Epithelial cell of esophagus (primary cell): ENCODE measurements around the gene SEC63.
"Not testable (repeated sequence)": the region's sequence is repeated elsewhere in the genome, so short reads cannot be mapped to it uniquely, and the experiment has no call there.

Source experiments
- DNase-seq: peaks from one replicate; pipeline ENCODE4 v3.0.0; 2010; ENCODE audit warnings: low read depth
- H3K4me3 ChIP-seq: 2 replicates; pipeline ENCODE4 v1.5.1; 2011; ENCODE audit warnings: mild to moderate bottlenecking, low read length, control low read depth
- TF ChIP-seq, protein P1 (sequence below): IDR thresholded peaks from 2 replicates; pipeline ENCODE4 v1.5.1; 2011; ENCODE audit warnings: low read depth, mild to moderate bottlenecking, low read length, control low read depth, inconsistent platforms; ENCODE audit not compliant: insufficient read depth; ENCODE audit errors: missing control alignments

Gene SEC63

DNA sequence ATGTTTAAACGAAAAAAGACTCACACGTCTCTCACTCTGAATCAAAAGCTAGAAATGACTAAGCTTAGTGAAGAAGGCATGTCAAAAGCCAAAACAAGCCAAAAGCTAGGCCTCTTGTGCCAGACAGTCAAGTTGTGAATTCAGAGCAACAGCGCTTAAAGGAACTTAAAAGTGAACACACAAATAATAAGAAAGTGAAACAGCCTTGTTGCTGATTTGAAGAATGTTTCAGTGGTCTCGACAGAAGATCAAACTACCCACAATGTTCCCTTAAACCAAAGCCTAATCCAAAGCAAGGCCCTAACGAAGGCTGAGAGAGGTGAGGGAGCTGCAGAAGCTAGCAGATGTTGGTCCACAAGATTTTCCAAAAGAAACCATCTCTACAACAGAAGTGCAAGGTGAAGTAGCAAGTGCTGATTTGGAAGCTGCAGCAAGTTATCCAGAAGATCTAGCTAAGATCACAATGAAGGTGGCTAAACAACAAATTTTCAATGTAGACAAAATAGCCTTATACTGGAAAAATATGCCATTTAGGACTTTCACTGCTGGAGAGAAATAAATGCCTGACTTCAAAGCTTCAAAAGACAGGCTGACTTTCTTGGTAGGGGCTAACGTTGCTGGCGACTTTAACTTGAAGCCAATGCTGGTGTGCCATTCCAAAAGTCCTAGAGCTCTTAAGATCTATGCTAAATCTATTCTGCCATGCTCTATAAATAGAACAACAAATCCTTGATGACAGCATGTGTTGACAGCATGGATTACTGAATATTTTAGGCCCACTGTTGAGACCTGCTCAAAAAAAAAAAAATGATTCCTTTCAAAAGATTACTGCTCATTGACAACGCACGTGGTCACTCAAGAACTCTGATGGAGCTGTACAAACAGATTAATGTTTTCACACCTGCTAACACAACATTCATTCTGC, 40.3 kb downstream of the SEC63 start:
- no peak overlapping the region for H3K4me3 ChIP-seq
- no peak for DNase-seq
- TF ChIP-seq, protein P1, sequence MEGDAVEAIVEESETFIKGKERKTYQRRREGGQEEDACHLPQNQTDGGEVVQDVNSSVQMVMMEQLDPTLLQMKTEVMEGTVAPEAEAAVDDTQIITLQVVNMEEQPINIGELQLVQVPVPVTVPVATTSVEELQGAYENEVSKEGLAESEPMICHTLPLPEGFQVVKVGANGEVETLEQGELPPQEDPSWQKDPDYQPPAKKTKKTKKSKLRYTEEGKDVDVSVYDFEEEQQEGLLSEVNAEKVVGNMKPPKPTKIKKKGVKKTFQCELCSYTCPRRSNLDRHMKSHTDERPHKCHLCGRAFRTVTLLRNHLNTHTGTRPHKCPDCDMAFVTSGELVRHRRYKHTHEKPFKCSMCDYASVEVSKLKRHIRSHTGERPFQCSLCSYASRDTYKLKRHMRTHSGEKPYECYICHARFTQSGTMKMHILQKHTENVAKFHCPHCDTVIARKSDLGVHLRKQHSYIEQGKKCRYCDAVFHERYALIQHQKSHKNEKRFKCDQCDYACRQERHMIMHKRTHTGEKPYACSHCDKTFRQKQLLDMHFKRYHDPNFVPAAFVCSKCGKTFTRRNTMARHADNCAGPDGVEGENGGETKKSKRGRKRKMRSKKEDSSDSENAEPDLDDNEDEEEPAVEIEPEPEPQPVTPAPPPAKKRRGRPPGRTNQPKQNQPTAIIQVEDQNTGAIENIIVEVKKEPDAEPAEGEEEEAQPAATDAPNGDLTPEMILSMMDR, result no peak

DNA sequence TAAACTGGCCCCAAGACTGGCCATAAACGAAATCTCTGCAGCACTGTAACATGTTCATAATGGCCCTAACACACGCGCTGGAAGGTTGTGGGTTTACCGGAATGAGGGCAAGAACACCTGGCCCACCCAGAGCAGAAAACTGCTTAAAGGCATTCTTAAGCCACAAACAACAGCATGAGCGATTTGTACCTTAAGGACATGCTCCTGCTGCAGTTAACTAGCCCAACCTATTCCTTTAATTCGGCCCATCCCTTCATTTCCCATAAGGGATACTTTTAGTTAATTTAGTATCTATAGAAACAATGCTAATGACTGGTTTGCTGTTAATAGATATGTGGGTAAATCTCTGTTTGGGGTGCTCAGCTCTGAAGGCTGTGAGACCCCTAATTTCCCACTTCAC, 41.0 kb downstream of the SEC63 start:
- DNase-seq, H3K4me3 ChIP-seq: not testable (repeated sequence)

DNA sequence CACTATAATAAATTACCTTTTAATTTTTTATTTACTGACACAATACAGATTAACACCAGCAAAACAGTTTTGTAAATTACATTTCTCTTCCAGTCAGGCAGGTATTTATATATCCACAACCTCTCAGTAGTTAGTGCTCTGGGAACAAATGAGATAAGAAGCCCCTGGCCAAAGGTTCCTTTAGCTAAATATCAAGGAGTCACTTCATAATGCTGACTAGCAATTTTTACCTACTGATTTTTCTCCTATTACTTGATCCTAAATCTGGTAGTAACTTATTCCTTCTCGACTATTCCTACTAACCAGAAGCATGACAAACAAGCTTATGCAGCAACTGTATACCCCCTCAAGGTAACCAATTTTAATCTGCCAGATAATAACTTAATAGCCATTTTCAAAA, 46.3 kb downstream of the SEC63 start:
- no peak overlapping the region for H3K4me3 ChIP-seq
- DNase-seq, result no peak
- TF ChIP-seq, protein P1, result no peak

DNA sequence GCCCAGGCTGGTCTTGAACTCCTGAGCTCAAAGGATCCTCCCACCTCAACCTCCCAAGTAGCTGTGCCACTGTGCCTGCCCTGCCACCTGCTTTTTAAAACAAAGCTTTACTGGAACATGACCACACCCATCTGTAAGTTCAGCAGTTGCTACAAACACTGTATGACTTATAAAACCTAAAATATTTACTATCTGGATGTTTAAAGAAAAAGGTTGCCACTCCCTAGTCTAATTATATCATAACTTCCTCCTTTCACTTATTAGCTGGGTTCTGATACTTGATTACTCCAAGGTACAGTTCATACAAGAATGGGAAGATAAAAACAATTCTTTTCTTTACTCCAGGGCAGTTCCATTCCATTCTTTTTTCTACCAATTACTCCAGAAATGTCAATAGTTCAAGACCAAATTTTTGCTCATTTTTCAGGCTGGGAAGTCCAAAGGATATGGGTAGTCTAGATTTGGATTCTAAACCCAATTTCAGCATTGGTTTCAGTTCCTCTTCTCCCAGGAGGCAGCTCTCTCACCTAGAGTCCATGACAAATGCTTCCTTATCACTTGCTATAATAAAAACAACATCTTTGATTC, 63.1 kb downstream of the SEC63 start:
- no peak overlapping the region for H3K4me3 ChIP-seq
- TF ChIP-seq, protein P1, result no peak
- DNase-seq, result peak; percentile 48

DNA sequence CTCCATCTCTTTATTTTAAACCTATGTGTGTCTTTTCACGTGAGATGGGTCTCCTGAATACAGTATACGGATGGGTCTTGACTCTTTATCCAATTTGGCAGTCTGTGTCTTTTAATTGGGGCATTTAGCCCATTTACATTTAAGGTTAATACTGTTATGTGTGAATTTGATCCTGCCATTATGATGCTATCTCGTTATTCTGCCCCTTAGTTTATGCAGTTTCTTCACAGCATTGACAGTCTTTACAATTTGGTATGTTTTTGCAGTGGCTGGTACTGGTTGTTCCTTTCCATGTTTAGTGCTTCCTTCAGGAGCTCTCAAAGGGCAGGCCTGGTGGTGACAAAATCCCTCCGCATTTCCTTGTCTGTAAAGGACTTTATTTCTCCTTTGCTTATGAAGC, 67.6 kb downstream of the SEC63 start:
- not testable (repeated sequence) for H3K4me3 ChIP-seq, DNase-seq

DNA sequence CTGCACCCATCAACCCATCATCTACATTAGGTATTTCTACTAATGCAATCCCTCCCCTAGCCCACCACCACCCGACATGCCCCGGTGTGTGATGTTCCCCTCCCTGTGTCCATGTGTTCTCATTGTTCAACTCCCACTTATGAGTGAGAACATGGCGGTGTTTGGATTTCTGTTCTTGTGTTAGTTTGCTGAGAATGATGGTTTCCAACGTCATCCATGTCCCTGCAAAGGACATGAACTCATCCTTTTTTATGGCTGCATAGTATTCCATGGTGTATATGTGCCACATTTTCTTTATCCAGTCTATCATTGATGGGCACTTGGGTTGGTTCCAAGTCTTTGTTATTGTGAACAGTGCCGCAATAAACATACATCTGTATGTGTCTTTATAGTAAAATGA, 72.1 kb downstream of the SEC63 start:
- H3K4me3 ChIP-seq, DNase-seq: not testable (repeated sequence)

DNA sequence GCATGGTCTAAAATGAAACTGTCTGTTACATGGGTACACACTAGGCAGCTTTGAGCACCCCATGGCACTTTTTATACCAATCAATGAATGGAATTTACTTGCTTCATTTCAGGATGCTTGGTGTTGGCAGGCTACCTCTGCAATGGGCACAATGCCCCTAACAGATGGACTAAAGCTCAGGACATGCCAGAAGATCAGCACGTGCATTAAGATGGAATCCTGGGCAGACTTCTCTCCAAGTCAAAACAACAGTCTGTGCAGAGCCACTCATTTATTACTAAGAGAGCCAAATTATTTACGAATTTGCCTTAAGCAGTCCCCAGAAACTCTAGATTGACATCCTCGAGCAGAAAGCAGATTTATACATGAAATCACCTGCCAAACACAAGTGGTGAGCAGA, 78.1 kb downstream of the SEC63 start:
- H3K4me3 ChIP-seq, result no peak overlapping the region
- DNase-seq, result no peak
- TF ChIP-seq, protein P1, result no peak

DNA sequence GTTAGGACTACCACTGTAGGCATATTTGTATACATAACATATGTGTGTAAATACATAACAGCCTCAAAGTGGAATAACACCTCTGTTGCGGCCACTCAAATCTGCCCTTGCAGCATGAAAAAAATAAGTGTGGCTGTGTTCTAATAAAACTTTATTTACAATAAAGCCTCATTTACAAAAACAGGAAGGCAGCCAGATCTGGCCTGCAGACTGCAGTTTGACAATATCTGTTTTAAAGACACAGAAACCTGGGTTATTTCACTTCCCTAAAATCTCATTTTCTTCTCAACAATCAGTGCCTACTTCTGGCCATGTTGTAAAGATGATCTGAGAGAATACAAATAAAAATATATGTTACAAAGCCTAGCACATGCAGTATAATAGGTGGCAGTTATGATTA, 80.0 kb downstream of the SEC63 start:
- TF ChIP-seq, protein P1, result no peak
- DNase-seq, result no peak
- no peak overlapping the region for H3K4me3 ChIP-seq
